HG03025 (cell line): ENCODE measurements around the gene TM4SF4.
"Not testable (repeated sequence)": the region's sequence is repeated elsewhere in the genome, so short reads cannot be mapped to it uniquely, and the experiment has no call there.

Experiments
- ATAC-seq: cut with Tn5 transposase; IDR thresholded peaks from one replicate; pipeline ENCODE4 v1.9.1; 2021; ENCODE audit warnings: mild to moderate bottlenecking, moderate library complexity; ENCODE audit not compliant: unreplicated experiment, low FRiP score

TM4SF4 gene

DNA sequence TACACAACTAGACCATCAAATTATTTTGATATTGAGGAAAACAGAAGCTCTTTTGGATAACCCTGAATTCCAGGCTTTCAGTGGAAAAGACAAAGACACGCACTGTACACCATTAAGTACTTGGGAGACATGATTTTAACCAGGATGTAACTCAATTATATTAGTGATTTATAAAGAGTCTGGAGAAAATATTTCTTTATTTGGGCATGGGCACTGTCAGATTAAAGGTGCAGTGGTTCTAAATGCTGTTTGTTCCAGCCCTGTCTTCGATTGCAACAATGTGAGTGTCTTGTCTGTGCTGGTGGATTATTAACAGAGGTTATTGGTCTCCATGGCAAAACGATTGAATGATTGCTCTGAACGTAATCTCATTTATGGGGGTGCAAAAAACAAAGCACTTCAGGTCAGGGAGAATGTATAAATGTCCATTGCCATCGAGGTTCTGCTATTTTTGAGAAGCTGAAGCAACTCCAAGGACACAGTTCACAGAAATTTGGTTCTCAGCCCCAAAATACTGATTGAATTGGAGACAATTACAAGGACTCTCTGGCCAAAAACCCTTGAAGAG lies at the start of gene TM4SF4:
TM4SF4 (plus strand) TSS at position 448 of the 568 bp plus-strand sequence. CDS start 181 bp downstream, outside the sequence.
- ATAC-seq, result no peak

DNA sequence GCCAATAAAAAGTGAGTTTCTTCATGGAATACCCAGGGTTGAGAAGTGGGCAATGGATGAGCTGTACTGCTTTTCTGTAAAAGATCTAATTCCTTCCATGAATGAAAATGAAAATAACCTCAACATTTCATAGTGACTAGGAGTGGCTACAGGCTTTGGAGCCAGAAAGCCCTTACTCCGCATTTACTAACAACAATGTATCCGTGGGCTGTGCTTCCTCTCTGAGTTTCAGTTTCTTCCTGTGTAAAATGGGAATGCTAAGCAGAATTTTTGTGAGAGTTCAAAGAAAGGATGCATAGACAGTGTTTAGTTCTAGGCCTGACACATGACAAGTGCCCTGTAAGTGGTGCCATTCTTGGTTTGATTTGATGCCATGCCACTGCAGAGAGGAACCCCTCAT lies 49.6 kb upstream of the TM4SF4 start:
- ATAC-seq, result no peak

GRCh38 chr3:149426325-149426724 lies 48.2 kb upstream of the TM4SF4 start:
- no peak for ATAC-seq

DNA sequence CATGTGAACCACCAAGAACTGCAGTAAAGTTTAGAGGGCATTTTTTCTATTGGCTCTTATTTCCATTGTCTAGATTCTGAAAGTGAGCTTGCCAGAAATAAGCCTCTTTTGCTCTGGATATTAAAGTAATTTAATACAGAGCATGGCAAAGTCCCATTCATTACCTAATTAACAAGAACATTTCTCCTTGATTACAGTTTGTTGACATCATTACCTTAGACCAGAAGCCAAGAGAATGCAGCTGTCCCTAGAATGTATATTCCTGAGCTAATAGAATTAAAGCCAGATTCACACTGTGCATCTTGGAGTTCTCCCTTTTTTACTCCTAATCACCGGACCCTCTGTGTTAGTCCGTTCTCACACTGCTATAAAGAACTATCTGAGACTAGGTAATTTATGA lies 46.4 kb upstream of the TM4SF4 start:
- ATAC-seq, result no peak

GRCh38 chr3:149430216-149430615 lies 44.3 kb upstream of the TM4SF4 start:
- no peak for ATAC-seq

- no peak for ATAC-seq
Observed at GRCh38 chr3:149432149-149432548, 42.3 kb upstream of the TM4SF4 start.

DNA sequence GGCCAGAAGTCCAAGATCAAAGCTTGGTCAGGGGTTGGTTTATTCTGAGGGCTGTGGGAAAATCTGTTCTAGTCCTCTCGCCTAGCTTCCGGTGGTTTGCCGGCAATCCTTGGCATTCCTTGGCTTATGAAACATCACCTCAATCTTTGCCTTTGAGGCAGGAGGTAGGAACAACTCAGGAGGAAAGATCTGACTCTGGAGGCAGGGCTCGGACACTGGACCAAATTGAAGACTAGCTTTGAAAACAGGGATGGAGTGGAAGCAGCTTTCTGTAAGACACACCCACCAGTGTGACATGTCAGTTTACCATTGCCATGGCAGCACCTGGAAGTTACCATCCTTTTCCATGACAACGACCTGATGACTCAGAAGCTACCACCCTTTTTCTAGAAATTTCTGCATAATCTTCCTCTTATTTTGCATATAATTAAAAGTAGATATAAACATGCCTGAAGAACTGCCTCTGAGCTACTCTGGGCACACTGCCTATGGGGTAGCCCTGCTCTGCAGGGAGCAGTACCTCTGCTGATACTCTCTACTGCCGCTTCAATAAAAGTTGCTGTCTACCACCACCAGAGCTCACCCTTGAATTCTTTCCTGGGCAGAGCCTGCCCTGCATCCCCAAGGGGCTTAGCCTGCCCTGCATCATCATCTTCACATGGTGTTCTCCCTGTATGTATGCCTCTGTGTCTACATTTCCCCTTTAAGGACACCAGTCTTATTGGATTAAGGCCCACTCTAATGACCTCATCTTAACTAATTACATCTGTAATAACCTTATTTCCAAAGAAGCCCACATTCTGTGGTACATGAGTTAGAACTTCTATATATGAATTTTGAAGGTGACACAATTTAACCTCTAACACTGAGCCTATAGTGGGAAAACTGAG lies 38.3 kb upstream of the TM4SF4 start:
- no peak for ATAC-seq

DNA sequence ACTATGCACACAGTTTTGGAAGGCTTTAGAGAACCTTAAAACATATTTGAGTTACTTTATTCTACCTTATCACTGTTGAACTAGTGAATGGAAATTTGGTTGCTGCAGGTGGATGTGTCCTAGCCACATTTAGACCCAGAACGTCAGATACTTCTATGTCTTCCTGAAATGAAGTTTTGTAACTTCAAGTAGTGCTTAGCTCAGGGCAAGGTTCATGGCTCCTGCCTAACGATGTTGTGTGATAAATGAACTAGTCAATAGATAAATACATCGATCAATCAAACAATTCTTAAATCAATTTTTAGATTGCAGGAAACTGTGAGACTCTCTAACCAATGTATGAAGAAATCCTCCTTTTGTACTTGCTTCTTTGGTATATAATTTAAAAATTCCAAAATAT lies 37.2 kb upstream of the TM4SF4 start:
- ATAC-seq, result no peak

GRCh38 chr3:149437710-149438109 lies 36.8 kb upstream of the TM4SF4 start:
- ATAC-seq, result no peak

- no peak for ATAC-seq
Observed at GRCh38 chr3:149438981-149439380, 35.5 kb upstream of the TM4SF4 start.

DNA sequence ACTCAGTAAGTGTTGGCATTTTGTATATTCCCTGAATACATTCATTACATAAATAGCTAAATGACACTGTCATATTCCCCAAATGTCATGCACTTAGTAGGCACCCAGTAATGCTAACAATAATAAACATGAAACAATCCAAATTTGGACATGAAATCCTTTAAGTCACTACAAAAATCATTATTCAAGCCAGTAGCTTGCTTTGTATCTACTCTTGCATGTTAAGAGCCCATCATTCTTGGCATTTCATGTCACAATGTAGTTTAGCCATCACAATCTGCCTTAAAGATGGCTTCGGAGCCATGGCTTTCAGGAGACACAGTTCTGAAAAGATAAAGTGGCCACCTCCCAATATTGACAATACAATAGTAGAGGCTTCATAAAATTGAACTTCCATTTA lies 32.9 kb upstream of the TM4SF4 start:
- ATAC-seq, result no peak

- ATAC-seq, result no peak
Observed at GRCh38 chr3:149442043-149442442, 32.5 kb upstream of the TM4SF4 start.

GRCh38 chr3:149442851-149443544 lies 31.5 kb upstream of the TM4SF4 start:
- no peak for ATAC-seq

GRCh38 chr3:149443545-149443912 lies 31.0 kb upstream of the TM4SF4 start:
- no peak for ATAC-seq

DNA sequence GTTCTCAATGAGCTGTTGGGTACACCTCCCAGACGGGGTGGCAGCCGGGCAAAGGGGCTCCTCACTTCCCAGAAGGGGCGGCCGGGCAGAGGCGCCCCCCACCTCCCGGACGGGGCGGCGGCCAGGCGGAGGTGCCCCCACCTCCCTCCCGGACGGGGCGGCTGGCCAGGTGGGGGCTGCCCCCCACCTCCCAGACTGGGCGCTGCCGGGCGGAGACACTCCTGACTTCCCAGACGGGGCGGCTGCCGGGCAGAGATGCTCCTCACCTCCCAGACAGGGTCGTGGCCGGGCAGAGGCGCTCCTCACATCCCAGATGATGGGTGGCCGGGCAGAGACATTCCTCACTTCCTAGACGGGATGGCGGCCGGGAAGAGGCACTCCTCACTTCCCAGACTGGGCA lies 29.6 kb upstream of the TM4SF4 start:
- not testable (repeated sequence) for ATAC-seq

GRCh38 chr3:149448331-149448831 lies 26.1 kb upstream of the TM4SF4 start:
- no peak for ATAC-seq

- no peak for ATAC-seq
Observed at GRCh38 chr3:149449182-149449581, 25.3 kb upstream of the TM4SF4 start.

- ATAC-seq, result no peak
Observed at GRCh38 chr3:149449799-149450198, 24.7 kb upstream of the TM4SF4 start.

DNA sequence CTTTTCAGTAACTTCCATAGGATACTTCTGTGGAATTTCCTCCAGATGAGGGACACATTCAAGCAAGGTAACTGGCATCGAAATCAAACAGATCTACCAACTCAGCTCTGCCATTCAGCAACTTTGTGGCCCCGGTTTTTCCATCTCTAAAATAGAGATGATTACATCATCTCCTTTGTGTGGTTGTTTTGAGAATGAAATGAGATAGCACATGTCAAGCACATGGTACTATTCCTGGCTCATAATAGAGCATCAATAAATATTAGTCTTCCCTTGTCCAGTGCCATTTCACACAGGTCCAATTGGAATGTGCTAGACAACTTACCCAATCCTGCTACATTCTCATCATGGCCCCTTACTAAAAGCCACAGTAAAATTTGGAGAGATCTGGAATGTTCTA lies 24.2 kb upstream of the TM4SF4 start:
- no peak for ATAC-seq

DNA sequence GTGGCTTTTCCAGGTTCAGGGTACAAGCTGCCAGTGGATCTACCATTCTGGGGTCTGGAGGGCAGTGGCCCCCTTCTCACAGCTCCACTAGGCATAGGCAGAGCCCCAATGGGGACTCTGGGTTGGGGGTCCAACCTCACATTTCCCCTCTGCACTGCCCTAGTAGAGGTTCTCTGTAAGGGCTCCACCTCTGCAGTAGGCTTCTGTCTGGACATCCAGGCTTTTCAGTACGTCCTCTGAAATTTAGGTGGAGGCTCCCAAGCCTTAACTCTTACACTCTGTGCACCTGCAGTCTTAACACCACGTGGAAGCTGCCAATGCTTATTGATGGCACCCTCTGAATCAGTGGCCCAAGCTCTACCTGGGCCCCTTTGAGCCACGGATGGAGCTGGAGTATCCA lies 22.5 kb upstream of the TM4SF4 start:
- no peak for ATAC-seq

DNA sequence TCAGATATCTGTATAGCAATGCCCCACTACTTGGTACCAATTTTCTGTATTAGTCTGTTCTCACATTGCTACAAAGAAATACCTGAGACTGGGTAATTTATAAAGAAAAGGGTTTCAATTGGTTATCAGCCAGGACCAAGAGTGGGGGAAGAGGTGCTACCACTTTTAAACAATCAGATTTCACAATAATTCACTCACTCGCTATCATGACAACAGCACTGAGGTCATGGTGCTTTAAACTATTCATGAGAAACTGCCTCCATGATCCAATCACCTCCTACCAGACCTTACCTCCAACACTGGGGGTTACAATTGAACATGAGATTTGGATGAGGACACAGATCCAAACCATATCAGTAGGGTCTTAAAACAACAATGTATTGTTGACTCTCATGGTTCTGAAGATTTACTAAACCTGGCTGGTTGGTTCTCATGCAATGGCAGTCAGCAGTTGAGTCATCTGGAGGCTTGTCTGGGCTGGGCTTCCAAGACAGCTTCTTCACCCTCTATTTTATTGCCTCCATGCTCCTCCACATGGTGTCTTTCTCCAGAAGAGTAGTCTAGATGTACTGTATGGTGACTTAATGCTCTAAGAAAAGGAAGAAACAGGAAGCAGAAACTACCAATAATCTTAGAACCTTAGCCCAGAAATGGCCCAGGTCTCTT lies 21.2 kb upstream of the TM4SF4 start:
- ATAC-seq, result no peak
